A549 (cell line): Measurements from ENCODE around the gene AGBL4.

Experiments
- CEBPB ChIP-seq, 2 experiments: fragments of >200 bp in 1 of 2; sonication (Bioruptor Twin) in 1 of 2; formaldehyde crosslinking in 1 of 2; IDR thresholded peaks; 2 replicates each; pipeline ENCODE4 v1.6.1; 2012 to 2016
- CTCF ChIP-seq: fragments of >200 bp; sonication (Bioruptor Twin); formaldehyde crosslinking; IDR thresholded peaks from 3 replicates; pipeline ENCODE4 v1.5.1; 2016
- ESRRA ChIP-seq: fragments of 150-350 bp; IDR thresholded peaks from 2 replicates; pipeline ENCODE4 v1.6.1; 2014; ENCODE audit warnings: mild to moderate bottlenecking, low read length, borderline replicate concordance
- KDM1A ChIP-seq: fragments of 200-600 bp; sonication (generic); IDR thresholded peaks from 2 replicates; pipeline ENCODE4 v1.6.1; 2016; ENCODE audit warnings: low read depth, mild to moderate bottlenecking
- MAX ChIP-seq: IDR thresholded peaks from 2 replicates; pipeline ENCODE4 v1.6.1; 2012
- POLR2A ChIP-seq: IDR thresholded peaks from 2 replicates; pipeline ENCODE4 v1.6.1; 2012; ENCODE audit warnings: mild to moderate bottlenecking, low read length
- SREBF2 ChIP-seq: fragments of 450-650 bp; IDR thresholded peaks from 2 replicates; pipeline ENCODE4 v1.6.1; 2014; ENCODE audit warnings: mild to moderate bottlenecking, moderate library complexity
- USF2 ChIP-seq: fragments of 450-650 bp; IDR thresholded peaks from 2 replicates; pipeline ENCODE4 v1.6.1; 2014; ENCODE audit warnings: antibody characterized with exemption
- ZC3H11A ChIP-seq: fragments of 450-650 bp; IDR thresholded peaks from 2 replicates; pipeline ENCODE4 v1.6.1; 2014; ENCODE audit warnings: antibody characterized with exemption, mild to moderate bottlenecking
- ZFP36 ChIP-seq: fragments of 450-650 bp; IDR thresholded peaks from 2 replicates; pipeline ENCODE4 v1.6.1; 2014; ENCODE audit warnings: borderline replicate concordance; ENCODE audit not compliant: partially characterized antibody

- TF ChIP-seq CTCF (no peak), KDM1A (no peak), ZFP36 (no peak), CEBPB (IDR thresholded peaks at IDR 0.05) (no peak), POLR2A (no peak), SREBF2 (no peak), ESRRA (no peak), MAX (no peak), ZC3H11A (no peak), USF2 (no peak)
Observed at GRCh38 chr1:48889082-48889481, 1134.7 kb downstream of the AGBL4 start.
